ENCODE results near the gene MAPK11. TPM values are rescaled to one million over a fixed set of nuclear protein-coding genes. Genes with fewer than 3 reads are reported as not detected.

Gene MAPK11
- total RNA-seq, 1 experiment from 2014 or later: 19.3 TPM

DNA sequence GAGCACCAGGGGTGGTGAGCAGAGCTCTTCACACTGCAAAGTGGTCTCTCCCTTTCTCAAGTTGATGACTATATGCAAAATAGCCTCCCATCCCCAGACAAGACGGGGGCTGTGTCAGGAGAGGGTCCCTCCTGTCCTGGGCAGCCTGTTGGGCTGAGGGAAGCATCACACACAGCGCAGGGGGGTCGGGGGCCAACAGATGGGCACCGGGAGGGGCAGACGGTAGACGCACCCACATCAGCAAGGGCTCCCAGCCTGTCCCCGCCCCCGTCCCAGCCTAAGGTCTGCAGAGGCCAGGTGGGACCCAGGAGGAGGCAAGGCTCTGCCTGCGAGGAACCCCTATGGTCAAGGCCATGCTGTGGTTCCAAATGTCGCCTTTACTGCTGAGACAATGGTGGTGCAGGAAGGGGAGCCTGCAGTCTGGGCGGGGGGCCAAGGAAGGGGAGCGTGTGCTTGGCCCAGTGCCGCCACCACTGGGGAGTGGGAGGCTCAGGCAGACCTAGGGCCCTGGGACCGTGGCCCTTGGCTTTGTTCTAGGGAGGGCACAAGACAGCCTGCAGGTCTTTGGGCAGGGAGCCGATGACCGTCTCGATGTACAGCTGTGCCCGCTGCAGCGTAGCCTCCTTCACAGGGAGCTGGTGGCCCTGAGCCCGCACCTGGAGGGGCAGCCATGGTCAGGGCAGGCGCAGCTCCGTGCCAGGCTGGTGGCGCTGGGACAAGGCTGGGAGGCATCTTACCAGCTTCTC lies 41.6 kb upstream of the MAPK11 start:
- no peak overlapping the region for H2AFZ ChIP-seq (ENCODE audit: low read depth, low read length, poor library complexity, severe bottlenecking)
- no TSS peak for BruUV-seq (replicated peaks)
- RAD21 ChIA-PET (ENCODE audit: low non-redundant PET in 1 of 2, low total read pairs in 2 of 2, uncharacterized antibody in 2 of 2, unreplicated experiment in 2 of 2): no interaction called here
- intact Hi-C loops (cut with micrococcal nuclease): no loop called here
- no peak overlapping the region for H3K27ac ChIP-seq (ENCODE audit: low read depth, low read length)
- H3K4me3 ChIP-seq (replicated peaks in 1 of 2; ENCODE audit: low read depth in 1 of 2, low read length in 2 of 2): no peak overlapping the region
- H4K20me1 ChIP-seq (ENCODE audit: insufficient read depth): no peaks in the 10 kb centered on the region
- POLR2A ChIA-PET: no interaction called here
- no peak overlapping the region for H3K9ac ChIP-seq (ENCODE audit: low read length)
- H3K79me2 ChIP-seq (ENCODE audit: insufficient read depth, low read length): peaks cover 2% of the 10 kb centered on the region; the same call in 1 of the 2 replicates
- CTCF ChIA-PET: no interaction called here
- H3K27me3 ChIP-seq (ENCODE audit: insufficient read depth, low read length): no peaks in the 10 kb centered on the region
- DNase-seq (ENCODE audit: low read depth, low spot score) (no peak), ATAC-seq (no peak)
- TF ChIP-seq RAD21 (IDR thresholded peaks at IDR 0.05; ENCODE audit: low read depth): no peak
- TF ChIP-seq CBX3 (IDR thresholded peaks at IDR 0.05; ENCODE audit: low read depth): no peak
- TF ChIP-seq TCF7L2 (IDR thresholded peaks at IDR 0.05; ENCODE audit: borderline replicate concordance, extremely low read depth, insufficient read depth, insufficient read length): no peak
- TF ChIP-seq, protein P1, sequence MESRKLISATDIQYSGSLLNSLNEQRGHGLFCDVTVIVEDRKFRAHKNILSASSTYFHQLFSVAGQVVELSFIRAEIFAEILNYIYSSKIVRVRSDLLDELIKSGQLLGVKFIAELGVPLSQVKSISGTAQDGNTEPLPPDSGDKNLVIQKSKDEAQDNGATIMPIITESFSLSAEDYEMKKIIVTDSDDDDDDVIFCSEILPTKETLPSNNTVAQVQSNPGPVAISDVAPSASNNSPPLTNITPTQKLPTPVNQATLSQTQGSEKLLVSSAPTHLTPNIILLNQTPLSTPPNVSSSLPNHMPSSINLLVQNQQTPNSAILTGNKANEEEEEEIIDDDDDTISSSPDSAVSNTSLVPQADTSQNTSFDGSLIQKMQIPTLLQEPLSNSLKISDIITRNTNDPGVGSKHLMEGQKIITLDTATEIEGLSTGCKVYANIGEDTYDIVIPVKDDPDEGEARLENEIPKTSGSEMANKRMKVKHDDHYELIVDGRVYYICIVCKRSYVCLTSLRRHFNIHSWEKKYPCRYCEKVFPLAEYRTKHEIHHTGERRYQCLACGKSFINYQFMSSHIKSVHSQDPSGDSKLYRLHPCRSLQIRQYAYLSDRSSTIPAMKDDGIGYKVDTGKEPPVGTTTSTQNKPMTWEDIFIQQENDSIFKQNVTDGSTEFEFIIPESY (IDR thresholded peaks at IDR 0.05; ENCODE audit: extremely low read depth, insufficient replicate concordance, low read length): no peak
- no peak for TF ChIP-seq ELF1 (IDR thresholded peaks at IDR 0.05; ENCODE audit: borderline replicate concordance, low read depth)
- peaks cover 6 to 30% of the 10 kb centered on the region in 2 experiments; a peak in 3 of 4 replicates for H3K4me1 ChIP-seq (ENCODE audit: control insufficient read depth in 1 of 2, insufficient read depth in 2 of 2, low read length in 2 of 2)
- no peak overlapping the region for H3K4me2 ChIP-seq (ENCODE audit: low read length)
- H3K36me3 ChIP-seq (ENCODE audit: control insufficient read depth in 1 of 2, insufficient read depth in 2 of 2, low read length in 2 of 2): no peaks in the 10 kb centered on the region
- no peaks in the 10 kb centered on the region for H3K9me3 ChIP-seq (ENCODE audit: control insufficient read depth in 1 of 2, insufficient read depth in 1 of 2, low read depth in 1 of 2, low read length in 2 of 2)
- no peaks in the 10 kb centered on the region for H3K9me2 ChIP-seq (ENCODE audit: insufficient read depth)

DNA sequence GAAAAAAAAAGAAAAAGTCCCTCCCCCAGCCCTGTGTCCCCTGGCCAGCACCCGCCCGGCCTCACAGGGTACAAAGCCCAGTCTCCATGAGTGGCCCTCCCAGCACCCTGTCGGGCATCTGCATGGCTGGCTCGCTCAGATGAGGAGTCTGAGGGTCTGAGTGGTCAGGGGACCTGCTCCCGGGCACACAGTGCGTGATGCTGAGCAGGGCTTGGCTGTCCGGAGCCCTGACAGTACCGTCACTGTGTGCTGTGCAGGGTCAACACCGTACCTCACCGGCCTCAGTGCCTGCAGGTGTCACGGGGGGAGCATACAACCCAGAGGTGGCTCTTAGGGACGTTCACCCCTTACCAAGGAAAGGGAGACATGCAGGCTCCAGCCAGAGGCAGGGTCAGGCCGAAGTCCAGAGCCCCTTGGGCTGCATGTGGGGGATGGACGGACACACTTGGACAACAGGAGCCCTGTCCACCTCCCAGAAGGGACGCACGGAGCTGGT lies 40.8 kb upstream of the MAPK11 start:
- ChIA-PET RAD21 (ENCODE audit: low non-redundant PET in 1 of 2, low total read pairs in 2 of 2, uncharacterized antibody in 2 of 2, unreplicated experiment in 2 of 2) (no interaction called here), POLR2A (no interaction called here)
- intact Hi-C loops (cut with micrococcal nuclease): no loop called here

More for the DNA sequence above, 40.8 kb upstream of the MAPK11 start:
- no peak for DNase-seq (ENCODE audit: low read depth, low spot score)
- Histone ChIP-seq H3K27me3 (ENCODE audit: insufficient read depth, low read length) (no peaks in the 10 kb centered on the region), H3K9ac (ENCODE audit: low read length) (no peak overlapping the region), H3K9me2 (ENCODE audit: insufficient read depth) (no peaks in the 10 kb centered on the region), H3K4me2 (ENCODE audit: low read length) (no peak overlapping the region), H3K36me3 (ENCODE audit: control insufficient read depth in 1 of 2, insufficient read depth in 2 of 2, low read length in 2 of 2) (no peaks in the 10 kb centered on the region), H3K4me3 (replicated peaks in 1 of 2; ENCODE audit: low read depth in 1 of 2, low read length in 2 of 2) (no peak overlapping the region), H3K9me3 (ENCODE audit: control insufficient read depth in 1 of 2, insufficient read depth in 1 of 2, low read depth in 1 of 2, low read length in 2 of 2) (no peaks in the 10 kb centered on the region), H2AFZ (ENCODE audit: low read depth, low read length, poor library complexity, severe bottlenecking) (no peak overlapping the region), H3K27ac (ENCODE audit: low read depth, low read length) (no peak overlapping the region), H3K4me1 (ENCODE audit: control insufficient read depth in 1 of 2, insufficient read depth in 2 of 2, low read length in 2 of 2) (peaks cover 6 to 32% of the 10 kb centered on the region in 2 experiments; a peak in 3 of 4 replicates), H4K20me1 (ENCODE audit: insufficient read depth) (no peaks in the 10 kb centered on the region), H3K79me2 (ENCODE audit: insufficient read depth, low read length) (peaks cover 10% of the 10 kb centered on the region)
- no TSS peak for BruUV-seq (replicated peaks)
- ATAC-seq: no peak
- TF ChIP-seq SP1 (IDR thresholded peaks at IDR 0.05; ENCODE audit: low read depth) (no peak), EZH2phosphoT487 (IDR thresholded peaks at IDR 0.05; ENCODE audit: borderline replicate concordance) (no peak), FOSL1 (IDR thresholded peaks at IDR 0.05; ENCODE audit: low read depth) (no peak), ZFX (IDR thresholded peaks at IDR 0.05) (no peak)
- CTCF ChIA-PET: no interaction called here
